HEK293T (cell line): ENCODE data around the gene APOF.

ENCODE experiments used
- CTCF ChIA-PET: fragments of 350-600 bp; formaldehyde crosslinking; extraction: SDS; loops from one replicate; lab custom pipeline; 2021; ENCODE audit warnings: antibody characterized with exemption, inconsistent platforms; lab: Yijun Ruan, JAX
- POLR2A ChIA-PET: fragments of 350-600 bp; formaldehyde crosslinking; extraction: SDS; loops from one replicate; lab custom pipeline; 2020; ENCODE audit warnings: antibody characterized with exemption, inconsistent platforms; lab: Yijun Ruan, JAX
- DNase-seq: peaks from one replicate; pipeline ENCODE4 v3.0.0; 2012; ENCODE audit warnings: mixed read lengths; ENCODE audit errors: extremely low spot score
- ARNT ChIP-seq: fragments of 450-650 bp; IDR thresholded peaks from 2 replicates; pipeline ENCODE4 v1.6.1; 2017; ENCODE audit warnings: mild to moderate bottlenecking
- BHLHE40 ChIP-seq: fragments of 450-650 bp; IDR thresholded peaks from 2 replicates; pipeline ENCODE4 v1.6.1; 2016; ENCODE audit warnings: mild to moderate bottlenecking, moderate library complexity, borderline replicate concordance
- CTBP1 ChIP-seq: fragments of 450-650 bp; IDR thresholded peaks from 2 replicates; pipeline ENCODE4 v1.6.1; 2016; ENCODE audit warnings: borderline replicate concordance
- ELF4 ChIP-seq: fragments of 450-650 bp; IDR thresholded peaks from 2 replicates; pipeline ENCODE4 v1.6.1; 2017; ENCODE audit warnings: antibody characterized with exemption
- FOXA1 ChIP-seq: fragments of 450-650 bp; IDR thresholded peaks from 2 replicates; pipeline ENCODE4 v1.6.1; 2016; ENCODE audit warnings: mild to moderate bottlenecking
- FOXK2 ChIP-seq: fragments of 450-650 bp; IDR thresholded peaks from 2 replicates; pipeline ENCODE4 v1.6.1; 2016; ENCODE audit warnings: mild to moderate bottlenecking
- FOXM1 ChIP-seq: fragments of 450-650 bp; IDR thresholded peaks from 2 replicates; pipeline ENCODE4 v1.6.1; 2017; ENCODE audit warnings: mild to moderate bottlenecking, borderline replicate concordance
- HDGF ChIP-seq: fragments of 450-650 bp; IDR thresholded peaks from 2 replicates; pipeline ENCODE4 v1.6.1; 2017; ENCODE audit warnings: antibody characterized with exemption, borderline replicate concordance
- L3MBTL2 ChIP-seq: fragments of 450-650 bp; conservative IDR thresholded peaks from 2 replicates; pipeline ENCODE4 v1.6.1; 2016; ENCODE audit warnings: mild to moderate bottlenecking
- LEF1 ChIP-seq: fragments of 450-650 bp; IDR thresholded peaks from 2 replicates; pipeline ENCODE4 v1.6.1; 2017; ENCODE audit warnings: mild to moderate bottlenecking, borderline replicate concordance
- NFRKB ChIP-seq: fragments of 450-650 bp; IDR thresholded peaks from 2 replicates; pipeline ENCODE4 v1.6.1; 2016; ENCODE audit warnings: mild to moderate bottlenecking, moderate library complexity
- PKNOX1 ChIP-seq: fragments of 450-650 bp; IDR thresholded peaks from 2 replicates; pipeline ENCODE4 v1.6.1; 2016
- SP1 ChIP-seq: fragments of 450-650 bp; IDR thresholded peaks from 2 replicates; pipeline ENCODE4 v1.6.1; 2017
- SUZ12 ChIP-seq: fragments of 450-650 bp; IDR thresholded peaks from 2 replicates; pipeline ENCODE4 v1.6.1; 2016; ENCODE audit warnings: mild to moderate bottlenecking
- TARDBP ChIP-seq: fragments of 450-650 bp; IDR thresholded peaks from 2 replicates; pipeline ENCODE4 v1.6.1; 2016
- ZNF384 ChIP-seq: fragments of 450-650 bp; IDR thresholded peaks from 2 replicates; pipeline ENCODE4 v1.6.1; 2016

Gene APOF

GRCh38 chr12:56385873-56386272 lies 23.2 kb upstream of the APOF start:
- DNase-seq, result no peak
- ChIA-PET CTCF (interaction anchor here (0.6 kb wide), 1 partner anchor 36 kb away, joined by 7 read pairs; no protein-coding TSS in a partner anchor), POLR2A (interaction anchor here (1.9 kb wide), 1 partner anchor 26 kb away, joined by 5 read pairs; the partner anchor contains the start of gene STAT2)
- no peak for TF ChIP-seq CTBP1
- TF ChIP-seq ELF4, result no peak
- no peak for TF ChIP-seq ZNF384
- no peak for TF ChIP-seq L3MBTL2
- TF ChIP-seq FOXK2, result no peak
- no peak for TF ChIP-seq ARNT
- no peak for TF ChIP-seq HDGF
- TF ChIP-seq FOXM1, result no peak
- no peak for TF ChIP-seq LEF1
- no peak for TF ChIP-seq NFRKB

GRCh38 chr12:56382611-56383010 lies 20.0 kb upstream of the APOF start:
- no peak for DNase-seq
- POLR2A ChIA-PET, result interaction anchor here (1.1 to 1.5 kb wide), 5 partner anchors 22 to 66 kb away, joined by 3 to 6 read pairs (median 4); partner anchors contain the start of genes PAN2, STAT2 and TIMELESS
- TF ChIP-seq FOXA1 (no peak), ARNT (no peak), SUZ12 (no peak), ZNF384 (no peak), CTBP1 (no peak), FOXM1 (no peak), NFRKB (no peak), PKNOX1 (no peak), TARDBP (no peak), BHLHE40 (no peak), L3MBTL2 (no peak), LEF1 (no peak), FOXK2 (no peak), HDGF (no peak), ELF4 (no peak), SP1 (no peak)
- CTCF ChIA-PET, result no interaction called here

- CTCF ChIA-PET, result interaction anchor here (1.0 to 1.3 kb wide), 2 partner anchors 10 to 19 kb away, joined by 3 read pairs; no protein-coding TSS in a partner anchor
- POLR2A ChIA-PET, result interaction anchor here (0.7 to 3.5 kb wide), 3 partner anchors 17 to 72 kb away, joined by 3 to 13 read pairs (median 5); partner anchors contain the start of genes STAT2 and TIMELESS
- TF ChIP-seq TARDBP (no peak), BHLHE40 (no peak)
- DNase-seq, result no peak
Observed at GRCh38 chr12:56377989-56378316, 15.3 kb upstream of the APOF start.

GRCh38 chr12:56377310-56377988 lies 14.8 kb upstream of the APOF start:
- ChIA-PET CTCF (interaction anchor here (1.0 to 1.3 kb wide), 2 partner anchors 10 to 18 kb away, joined by 3 read pairs; no protein-coding TSS in a partner anchor), POLR2A (interaction anchor here (0.7 to 3.5 kb wide), 3 partner anchors 17 to 72 kb away, joined by 3 to 13 read pairs (median 5); partner anchors contain the start of genes STAT2 and TIMELESS)
- TF ChIP-seq SUZ12 (no peak), ZNF384 (no peak), NFRKB (no peak), FOXK2 (no peak), PKNOX1 (no peak), BHLHE40 (no peak), L3MBTL2 (no peak), ARNT (no peak), CTBP1 (no peak), FOXA1 (no peak), HDGF (no peak), TARDBP (no peak)
- DNase-seq, result no peak

GRCh38 chr12:56375598-56376434 lies 13.2 kb upstream of the APOF start:
- POLR2A ChIA-PET, result interaction anchor here (3.5 kb wide), 1 partner anchor 15 kb away, joined by 13 read pairs; the partner anchor contains the start of gene STAT2
- CTCF ChIA-PET, result interaction anchor here (0.8 kb wide), 1 partner anchor 88 kb away, joined by 6 read pairs; no protein-coding TSS in a partner anchor
- TF ChIP-seq L3MBTL2 (no peak), LEF1 (no peak)
- no peak for DNase-seq

GRCh38 chr12:56374726-56375597 lies 12.3 kb upstream of the APOF start:
- TF ChIP-seq LEF1 (no peak), CTBP1 (no peak), PKNOX1 (no peak), FOXM1 (no peak), NFRKB (no peak), HDGF (no peak), TARDBP (no peak), ZNF384 (no peak), SUZ12 (no peak), FOXA1 (no peak), ELF4 (no peak), BHLHE40 (no peak), FOXK2 (no peak), L3MBTL2 (no peak), SP1 (no peak), ARNT (no peak)
- no peak for DNase-seq
- ChIA-PET POLR2A (interaction anchor here (3.5 kb wide), 1 partner anchor 14 kb away, joined by 13 read pairs; the partner anchor contains the start of gene STAT2), CTCF (no interaction called here)
